Bronchial epithelial cell (primary cell): ENCODE results near the gene SOCS4. TPM values are rescaled to one million over a fixed set of nuclear protein-coding genes. Genes with fewer than 3 reads are reported as not detected.

Source experiments
- DNase-seq: peaks from one replicate; pipeline ENCODE4 v3.0.0-alpha.2; 2010; ENCODE audit warnings: low read depth
- FAIRE-seq: peaks from 2 replicates; lab custom pipeline; 2011; peaks lifted over from hg19 to GRCh38; lab: Jason Lieb, UNC
- H3K27me3 ChIP-seq: 2 replicates; pipeline ENCODE4 v1.5.1; 2011; ENCODE audit warnings: low read length; ENCODE audit not compliant: control insufficient read depth, insufficient read depth
- H3K36me3 ChIP-seq: 2 replicates; pipeline ENCODE4 v1.5.1; 2011; ENCODE audit warnings: low read length; ENCODE audit not compliant: control insufficient read depth, insufficient read depth
- H3K4me3 ChIP-seq: 2 replicates; pipeline ENCODE4 v1.5.1; 2011; ENCODE audit warnings: mild to moderate bottlenecking, low read depth, low read length, control low read depth
- CTCF ChIP-seq: IDR thresholded peaks from 2 replicates; pipeline ENCODE4 v1.5.1; 2011; ENCODE audit warnings: mild to moderate bottlenecking, moderate library complexity, low read length, control low read depth, inconsistent platforms; ENCODE audit not compliant: insufficient read depth, severe bottlenecking
- total RNA-seq: library from RNA; depleted of rRNA; stranded (reverse); fragments of >200 nt; gene quantifications from 2 replicates; pipeline ENCODE4 v1.2.1, GENCODE V29; 2014

SOCS4 gene
- total RNA-seq, 1 donor from 2014 or later = 10.0 TPM

GRCh38 chr14:55045087-55045486 lies 18.1 kb downstream of the SOCS4 start:
- H3K4me3 ChIP-seq = no peak overlapping the region
- no peak for FAIRE-seq
- no peaks in the 10 kb centered on the region for H3K27me3 ChIP-seq
- TF ChIP-seq CTCF = no peak
- no peak for DNase-seq
- H3K36me3 ChIP-seq = peaks cover 4% of the 10 kb centered on the region

GRCh38 chr14:55047301-55048053 lies 20.4 kb downstream of the SOCS4 start:
- TF ChIP-seq CTCF = no peak
- peaks cover 4% of the 10 kb centered on the region for H3K36me3 ChIP-seq
- H3K4me3 ChIP-seq = no peak overlapping the region
- DNase-seq (no peak), FAIRE-seq (no peak)
- H3K27me3 ChIP-seq = no peaks in the 10 kb centered on the region

GRCh38 chr14:55048900-55049436 lies 21.9 kb downstream of the SOCS4 start:
- DNase-seq (no peak), FAIRE-seq (no peak)
- Histone ChIP-seq H3K27me3 (no peaks in the 10 kb centered on the region), H3K36me3 (no peaks in the 10 kb centered on the region), H3K4me3 (no peak overlapping the region)
- TF ChIP-seq CTCF = no peak

- no peak for DNase-seq
- no peaks in the 10 kb centered on the region for H3K27me3 ChIP-seq
- peaks cover 2% of the 10 kb centered on the region for H3K36me3 ChIP-seq
- no peak for TF ChIP-seq CTCF
- FAIRE-seq = no peak
- peak overlapping the region; percentile 64 for H3K4me3 ChIP-seq
Measured at GRCh38 chr14:55051165-55051422, 24.1 kb downstream of the SOCS4 start.

- peak; percentile 95 for TF ChIP-seq CTCF
- peak; percentile 88 for DNase-seq
- FAIRE-seq = no peak
- Histone ChIP-seq H3K27me3 (no peaks in the 10 kb centered on the region), H3K36me3 (peaks cover 2% of the 10 kb centered on the region), H3K4me3 (peak within 1 kb of the TSS; percentile 64)
Measured at GRCh38 chr14:55051423-55052268, 24.6 kb downstream of the SOCS4 start, which contains the start of gene MAPK1IP1L. MAPK1IP1L (plus strand) TSS chr14:55051647; CDS start chr14:55061684, 10,037 bp downstream.
